H1 (cell line): ENCODE results near the gene DNAJC19. TPM values are rescaled to one million over a fixed set of nuclear protein-coding genes. Genes with fewer than 3 reads are reported as not detected.

Experiments
- CTCF ChIA-PET: fragments of 300-600 bp; sonication (Branson Sonifier 250); formaldehyde crosslinking; loops from one replicate; lab custom pipeline; 2021; ENCODE audit not compliant: partially characterized antibody; lab: Charles Lee
- POLR2A ChIA-PET: fragments of 300-600 bp; sonication (Branson Sonifier 250); formaldehyde crosslinking; loops from one replicate; lab custom pipeline; 2021; ENCODE audit warnings: inconsistent platforms; ENCODE audit not compliant: partially characterized antibody; lab: Charles Lee
- DNase-seq, 2 experiments: peaks; one replicate each; pipeline versions ENCODE4 v3.0.0 to v3.0.0-alpha.2; 2010 to 2022; ENCODE audit warnings: low spot score in 2 of 2, low read depth in 1 of 2, mixed read lengths in 1 of 2
- FAIRE-seq: peaks from 2 replicates; lab custom pipeline; 2011; peaks lifted over from hg19 to GRCh38; lab: Jason Lieb, UNC
- H2AFZ ChIP-seq: 2 replicates; pipeline ENCODE4 v1.8.1; 2012; ENCODE audit warnings: low read length, inconsistent platforms
- H2AK5ac ChIP-seq: 2 replicates; pipeline ENCODE4 v1.6.1; 2013; ENCODE audit warnings: low read depth, low read length
- H2BK120ac ChIP-seq: replicated peaks from 2 replicates; pipeline ENCODE3; 2013; ENCODE audit warnings: low read depth, low read length, inconsistent platforms
- H2BK12ac ChIP-seq: 2 replicates; pipeline ENCODE4 v1.6.1; 2013; ENCODE audit warnings: low read depth, low read length
- H2BK15ac ChIP-seq: 2 replicates; pipeline ENCODE4 v1.6.1; 2013; ENCODE audit warnings: low read length
- H2BK20ac ChIP-seq: 2 replicates; pipeline ENCODE4 v1.6.1; 2013; ENCODE audit warnings: low read length
- H2BK5ac ChIP-seq: 2 replicates; pipeline ENCODE4 v1.6.1; 2013; ENCODE audit warnings: low read depth, low read length
- H3K14ac ChIP-seq: 2 replicates; pipeline ENCODE4 v1.6.1; 2013; ENCODE audit warnings: inconsistent platforms; ENCODE audit not compliant: insufficient read length
- H3K18ac ChIP-seq: 2 replicates; pipeline ENCODE4 v1.6.1; 2013; ENCODE audit warnings: low read length; ENCODE audit errors: extremely low read depth
- H3K23ac ChIP-seq: 2 replicates; pipeline ENCODE4 v1.6.1; 2013; ENCODE audit warnings: inconsistent platforms; ENCODE audit not compliant: insufficient read length
- H3K23me2 ChIP-seq: 2 replicates; pipeline ENCODE4 v1.6.1; 2013; ENCODE audit warnings: low read depth, low read length
- H3K27ac ChIP-seq: 2 replicates; pipeline ENCODE4 v1.6.1; 2011; ENCODE audit warnings: low read depth, low read length, inconsistent platforms
- H3K27me3 ChIP-seq, 4 experiments: replicated peaks in 1 of 4; 1 replicate in 1 of 4; 2 replicates in 3 of 4; pipeline versions ENCODE4 v1.6.1 to v1.8.1; 2011 to 2013; ENCODE audit warnings: low read length in 3 of 4, mild to moderate bottlenecking in 3 of 4, inconsistent platforms in 2 of 4, mixed read lengths in 2 of 4, moderate library complexity in 1 of 4; ENCODE audit not compliant: control insufficient read depth in 3 of 4, insufficient read depth in 3 of 4; ENCODE audit errors: extremely low read depth in 1 of 4
- H3K36me3 ChIP-seq, 4 experiments: 2 replicates each; pipeline versions ENCODE4 v1.6.1 to v1.8.1; 2011 to 2013; ENCODE audit warnings: mild to moderate bottlenecking in 4 of 4, low read length in 3 of 4, moderate library complexity in 2 of 4, control low read depth in 1 of 4, inconsistent platforms in 1 of 4; ENCODE audit not compliant: insufficient read depth in 4 of 4, control insufficient read depth in 2 of 4
- H3K4ac ChIP-seq: replicated peaks from 2 replicates; pipeline ENCODE3; 2013; ENCODE audit warnings: low read length, low read depth, mixed read lengths, inconsistent platforms; ENCODE audit not compliant: insufficient read length
- H3K4me1 ChIP-seq, 4 experiments: replicated peaks in 1 of 4; 1 replicate in 1 of 4; 2 replicates in 3 of 4; pipeline versions ENCODE4 v1.6.1 to v1.8.1; 2011 to 2013; ENCODE audit warnings: low read length in 3 of 4, inconsistent platforms in 2 of 4, mixed read lengths in 1 of 4; ENCODE audit not compliant: insufficient read depth in 4 of 4, control insufficient read depth in 3 of 4
- H3K4me2 ChIP-seq, 2 experiments: 2 replicates each; pipeline versions ENCODE4 v1.6.1 to v1.8.1; 2011 to 2013; ENCODE audit warnings: low read depth in 2 of 2, low read length in 2 of 2, control low read depth in 1 of 2, inconsistent platforms in 1 of 2, mild to moderate bottlenecking in 1 of 2; ENCODE audit not compliant: insufficient read depth in 1 of 2
- H3K4me3 ChIP-seq, 4 experiments: fragments of 200-600, 300-600 bp in 1 of 4; sonication (generic), shearing (Covaris generic), sonication (Bioruptor Twin) in 1 of 4; 2 replicates each; pipeline versions ENCODE4 v1.5.1 to v1.8.1; 2011 to 2016; ENCODE audit warnings: low read length in 4 of 4, low read depth in 3 of 4, control low read depth in 2 of 4, inconsistent platforms in 2 of 4, mild to moderate bottlenecking in 2 of 4, mixed read lengths in 1 of 4, moderate library complexity in 1 of 4; ENCODE audit not compliant: insufficient read depth in 2 of 4; ENCODE audit errors: extremely low read depth in 1 of 4
- H3K56ac ChIP-seq: replicated peaks from 2 replicates; pipeline ENCODE3; 2013; ENCODE audit warnings: low read depth, mild to moderate bottlenecking, mixed read lengths, low read length, inconsistent platforms; ENCODE audit not compliant: insufficient read length
- H3K79me1 ChIP-seq: 2 replicates; pipeline ENCODE4 v1.6.1; 2013; ENCODE audit warnings: low read depth, low read length, control low read depth
- H3K79me2 ChIP-seq, 2 experiments: 2 replicates each; pipeline versions ENCODE4 v1.6.1 to v1.8.1; 2012 to 2013; ENCODE audit warnings: low read length in 2 of 2, mild to moderate bottlenecking in 2 of 2, inconsistent platforms in 1 of 2; ENCODE audit not compliant: insufficient read depth in 2 of 2, control insufficient read depth in 1 of 2
- H3K9ac ChIP-seq, 4 experiments: replicated peaks in 1 of 4; 1 replicate in 1 of 4; 2 replicates in 3 of 4; pipeline versions ENCODE4 v1.6.1 to v1.8.1; 2011 to 2013; ENCODE audit warnings: low read depth in 3 of 4, low read length in 3 of 4, control low read depth in 2 of 4, mild to moderate bottlenecking in 2 of 4, moderate library complexity in 2 of 4, inconsistent platforms in 1 of 4; ENCODE audit errors: extremely low read depth in 1 of 4
- H3K9me3 ChIP-seq, 2 experiments: 2 replicates each; pipeline versions ENCODE4 v1.6.1 to v1.8.1; 2012 to 2013; ENCODE audit warnings: mild to moderate bottlenecking in 2 of 2, moderate library complexity in 2 of 2, control low read depth in 1 of 2, inconsistent platforms in 1 of 2, low read depth in 1 of 2, low read length in 1 of 2, mixed read lengths in 1 of 2; ENCODE audit not compliant: insufficient read depth in 2 of 2
- H4K20me1 ChIP-seq, 2 experiments: replicated peaks in 1 of 2; 2 replicates each; pipeline versions ENCODE3 to v1.8.1; 2011 to 2013; ENCODE audit warnings: inconsistent platforms in 2 of 2, low read length in 2 of 2, mild to moderate bottlenecking in 1 of 2; ENCODE audit not compliant: insufficient read depth in 2 of 2, control insufficient read depth in 1 of 2
- H4K5ac ChIP-seq: 2 replicates; pipeline ENCODE4 v1.6.1; 2013; ENCODE audit warnings: low read length, low read depth, mixed read lengths, inconsistent platforms; ENCODE audit not compliant: insufficient read length
- H4K8ac ChIP-seq: 2 replicates; pipeline ENCODE4 v1.8.0; 2013; ENCODE audit warnings: mild to moderate bottlenecking, moderate library complexity, low read length, inconsistent platforms; ENCODE audit not compliant: insufficient read depth; ENCODE audit errors: extremely low read depth
- H4K91ac ChIP-seq: replicated peaks from 2 replicates; pipeline ENCODE3; 2013; ENCODE audit warnings: low read length, mixed read lengths, inconsistent platforms; ENCODE audit not compliant: insufficient read length
- BRCA1 ChIP-seq: IDR thresholded peaks from 2 replicates; pipeline ENCODE4 v1.6.1; 2012; ENCODE audit warnings: low read depth, low read length, improper control_type of control experiment
- FOSL1 ChIP-seq: IDR thresholded peaks from 2 replicates; pipeline ENCODE4 v1.6.1; 2011; ENCODE audit warnings: mild to moderate bottlenecking, low read depth, low read length, moderate library complexity; ENCODE audit not compliant: insufficient read depth
- TAF7 ChIP-seq: optimal IDR thresholded peaks from 2 replicates; pipeline ENCODE3; 2011; ENCODE audit warnings: low read depth, mild to moderate bottlenecking, inconsistent platforms, low read length, moderate library complexity, borderline replicate concordance
- polyA plus RNA-seq, 7 experiments: library from polyadenylated mRNA; depleted of rRNA in 3 of 7; stranded (reverse) in 5 of 7; unstranded in 2 of 7; fragments of >200 nt in 5 of 7; fragments of 200-250 nt in 2 of 7; gene quantifications; 1 replicate in 5 of 7; 2 replicates in 1 of 7; 4 replicates in 1 of 7; pipeline versions ENCODE4 v1.2.1 to v1.2.3, GENCODE V29; 2011 to 2013; ENCODE audit warnings: missing spikeins in 2 of 7, mixed read lengths in 2 of 7
- total RNA-seq: library from RNA; stranded (reverse); fragmentation: NEBNext Ultra II Directional; extraction: Animal tissue kit (Norgen Biotek cat#: 25700); gene quantifications from 2 replicates; pipeline ENCODE4 v1.2.1, GENCODE V29; 2021

Gene DNAJC19
- total and polyA plus RNA-seq, 2 of the 8 experiments (the other 6 are each of a cell fraction or from before 2014, with no cell fraction given): 62.4 to 90.9 TPM

DNA sequence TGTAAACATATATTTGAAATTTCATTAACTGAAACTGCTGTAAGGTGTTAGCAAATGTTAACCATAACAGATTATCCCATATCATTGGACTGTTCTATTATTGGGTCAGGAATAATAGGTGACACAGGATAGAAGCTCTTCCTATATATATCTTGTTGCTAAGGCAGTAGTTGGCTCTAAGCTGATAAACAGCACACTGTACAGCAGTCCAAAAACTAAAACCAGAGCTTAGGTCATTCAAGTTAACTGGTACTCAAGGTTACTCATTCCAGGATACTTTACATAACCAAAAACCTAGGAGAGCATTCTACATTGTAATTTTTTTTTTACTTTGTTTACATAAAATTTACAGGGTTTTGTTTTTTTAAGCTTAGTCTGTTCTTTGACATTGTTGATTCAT lies 8.9 kb downstream of the DNAJC19 start:
- Histone ChIP-seq H3K79me1 (no peaks in the 10 kb centered on the region), H3K4me3 (no peak overlapping the region), H4K8ac (no peak overlapping the region), H2BK5ac (no peak overlapping the region), H3K9ac (no peak overlapping the region), H3K4me1 (0 out of 7 replicates have a peak, but pooled peaks cover 0 to 2% (median 0%) of the 10 kb centered on the region in 4 experiments), H2AK5ac (no peak overlapping the region), H2BK15ac (no peak overlapping the region), H2AFZ (no peak overlapping the region), H4K91ac (no peak overlapping the region), H3K36me3 (peaks cover 0 to 62% (median 3%) of the 10 kb centered on the region in 4 experiments; a peak in 4 of 8 replicates), H3K27me3 (no peaks in the 10 kb centered on the region), H3K18ac (no peak overlapping the region), H3K4ac (no peak overlapping the region), H2BK120ac (no peak overlapping the region), H2BK20ac (no peak overlapping the region), H3K27ac (no peak overlapping the region), H3K4me2 (no peak overlapping the region), H4K5ac (no peak overlapping the region), H3K9me3 (no peaks in the 10 kb centered on the region), H4K20me1 (no peaks in the 10 kb centered on the region), H3K79me2 (no peaks in the 10 kb centered on the region), H3K23ac (no peak overlapping the region), H2BK12ac (no peak overlapping the region), H3K14ac (no peak overlapping the region), H3K23me2 (no peaks in the 10 kb centered on the region), H3K56ac (no peak overlapping the region)
- TF ChIP-seq FOSL1 (no peak), TAF7 (no peak), BRCA1 (no peak)
- FAIRE-seq (no peak), DNase-seq (no peak)
- CTCF ChIA-PET: interaction anchor here (0.7 to 1.4 kb wide), 4 partner anchors 10 to 68 kb away, joined by 3 to 4 read pairs (median 3); partner anchors contain the start of gene FXR1
- POLR2A ChIA-PET: interaction anchor here (0.6 to 1.5 kb wide), 4 partner anchors 9 to 93 kb away, joined by 3 to 8 read pairs (median 3); partner anchors contain the start of gene DNAJC19
